Endothelial cell of umbilical vein (primary cell): ENCODE data around the gene LIN7A. TPM values are rescaled to one million over a fixed set of nuclear protein-coding genes. Genes with fewer than 3 reads are reported as not detected.

ENCODE experiments used
- BruUV-seq: library from RNA; stranded (reverse); fragments of 400-500 nt; replicated peaks from 2 replicates; lab custom pipeline; 2021; lab: Mats Ljungman, UMichigan
- CTCF ChIA-PET: fragments of 300-600, 350-600 bp; sonication (Branson Sonifier 250); formaldehyde crosslinking; loops from one replicate; lab custom pipeline; 2021; ENCODE audit warnings: antibody characterized with exemption, inconsistent platforms; lab: Charles Lee
- POLR2A ChIA-PET: fragments of 300-600, 350-600 bp; sonication (Branson Sonifier 250); formaldehyde crosslinking; loops from one replicate; lab custom pipeline; 2021; ENCODE audit warnings: antibody characterized with exemption, inconsistent platforms; lab: Charles Lee
- DNase-seq: peaks from one replicate; pipeline ENCODE4 v3.0.0-alpha.2; 2011; ENCODE audit warnings: low read depth, low spot score
- FAIRE-seq: peaks from 2 replicates; lab custom pipeline; 2011; peaks lifted over from hg19 to GRCh38; lab: Jason Lieb, UNC
- H2AFZ ChIP-seq: 2 replicates; pipeline ENCODE4 v1.6.0; 2012; ENCODE audit warnings: low read depth, low read length, control low read depth, inconsistent platforms
- H3K27ac ChIP-seq: 2 replicates; pipeline ENCODE4 v1.5.1; 2011; ENCODE audit warnings: low read depth, mild to moderate bottlenecking, control low read depth, low read length, moderate library complexity; ENCODE audit not compliant: insufficient read depth
- H3K27me3 ChIP-seq, 2 experiments: 2 replicates each; pipeline versions ENCODE4 v1.6.0 to v1.6.1; 2011; ENCODE audit warnings: low read length in 2 of 2, mixed read lengths in 1 of 2; ENCODE audit not compliant: control insufficient read depth in 2 of 2, insufficient read depth in 2 of 2
- H3K36me3 ChIP-seq, 2 experiments: 2 replicates in 1 of 2; 3 replicates in 1 of 2; pipeline ENCODE4 v1.5.1; 2011; ENCODE audit warnings: low read length in 2 of 2, mild to moderate bottlenecking in 1 of 2, moderate library complexity in 1 of 2; ENCODE audit not compliant: control insufficient read depth in 2 of 2, insufficient read depth in 2 of 2; ENCODE audit errors: extremely low read depth in 1 of 2
- H3K4me1 ChIP-seq: 3 replicates; pipeline ENCODE4 v1.5.1; 2011; ENCODE audit warnings: mild to moderate bottlenecking, low read length; ENCODE audit not compliant: control insufficient read depth, insufficient read depth; ENCODE audit errors: extremely low read depth
- H3K4me2 ChIP-seq: 2 replicates; pipeline ENCODE4 v1.6.1; 2011; ENCODE audit warnings: low read length, control low read depth, mixed read lengths; ENCODE audit not compliant: insufficient read depth
- H3K4me3 ChIP-seq, 3 experiments: fragments of 200-600 bp in 1 of 3; sonication (generic), shearing (Covaris generic) in 1 of 3; replicated peaks in 1 of 3; 2 replicates each; pipeline ENCODE4 v1.5.1; 2011 to 2016; ENCODE audit warnings: control low read depth in 3 of 3, low read length in 3 of 3, mild to moderate bottlenecking in 2 of 3, inconsistent platforms in 1 of 3, low read depth in 1 of 3, moderate library complexity in 1 of 3; ENCODE audit not compliant: insufficient read depth in 1 of 3
- H3K79me2 ChIP-seq: 2 replicates; pipeline ENCODE4 v1.6.0; 2012; ENCODE audit warnings: low read length, inconsistent platforms; ENCODE audit not compliant: control insufficient read depth, insufficient read depth
- H3K9ac ChIP-seq: replicated peaks from 2 replicates; pipeline ENCODE3; 2011; ENCODE audit warnings: low read length, control low read depth; ENCODE audit not compliant: insufficient read depth; ENCODE audit errors: extremely low read depth
- H3K9me1 ChIP-seq: replicated peaks from 3 replicates; pipeline ENCODE4 v1.6.0; 2011; ENCODE audit warnings: mild to moderate bottlenecking, low read length; ENCODE audit not compliant: control insufficient read depth, insufficient read depth; ENCODE audit errors: extremely low read depth
- H3K9me3 ChIP-seq: replicated peaks from 2 replicates; pipeline ENCODE4 v1.5.1; 2012; ENCODE audit warnings: low read length, inconsistent platforms; ENCODE audit not compliant: control insufficient read depth, insufficient read depth
- H4K20me1 ChIP-seq: replicated peaks from 2 replicates; pipeline ENCODE3; 2011; ENCODE audit warnings: mild to moderate bottlenecking, low read length; ENCODE audit not compliant: control insufficient read depth, insufficient read depth; ENCODE audit errors: extremely low read depth
- CTCF ChIP-seq, 2 donors: IDR thresholded peaks; 1 replicate in 1 of 2; 2 replicates in 1 of 2; pipeline ENCODE4 v1.5.1; 2011; ENCODE audit warnings: low read length in 2 of 2, mild to moderate bottlenecking in 2 of 2, moderate library complexity in 2 of 2, control low read depth in 1 of 2, inconsistent platforms in 1 of 2, low read depth in 1 of 2; ENCODE audit not compliant: insufficient read depth in 1 of 2; ENCODE audit errors: extremely low read depth in 1 of 2
- EZH2 ChIP-seq: IDR thresholded peaks from 2 replicates; pipeline ENCODE4 v1.6.1; 2012; ENCODE audit warnings: borderline replicate concordance, low read depth, mild to moderate bottlenecking, moderate library complexity, low read length, inconsistent platforms; ENCODE audit not compliant: severe bottlenecking
- FOS ChIP-seq: IDR thresholded peaks from 2 replicates; pipeline ENCODE4 v1.6.1; 2011; ENCODE audit warnings: mild to moderate bottlenecking, low read length, moderate library complexity, borderline replicate concordance; ENCODE audit not compliant: insufficient read depth
- GATA2 ChIP-seq: IDR thresholded peaks from 2 replicates; pipeline ENCODE4 v1.7.0; 2011; ENCODE audit warnings: low read depth, mild to moderate bottlenecking, moderate library complexity, mixed read lengths, low read length; ENCODE audit not compliant: insufficient read length, insufficient read depth
- JUN ChIP-seq: IDR thresholded peaks from 2 replicates; pipeline ENCODE4 v1.6.1; 2011; ENCODE audit warnings: borderline replicate concordance, low read depth; ENCODE audit not compliant: insufficient read length, insufficient read depth
- MAX ChIP-seq: IDR thresholded peaks from 2 replicates; pipeline ENCODE4 v1.6.1; 2011; ENCODE audit not compliant: insufficient read depth, insufficient read length
- MYC ChIP-seq: IDR thresholded peaks from one replicate; pipeline ENCODE4 v1.6.1; 2011; ENCODE audit warnings: mild to moderate bottlenecking, low read depth, low read length
- POLR2A ChIP-seq: IDR thresholded peaks from 2 replicates; pipeline ENCODE4 v1.6.1; 2012; ENCODE audit warnings: low read depth, mild to moderate bottlenecking, control low read depth, low read length
- POLR2AphosphoS5 ChIP-seq: IDR thresholded peaks from 2 replicates; pipeline ENCODE4 v1.6.1; 2012; ENCODE audit warnings: low read depth, mild to moderate bottlenecking, control low read depth, low read length, moderate library complexity; ENCODE audit not compliant: insufficient read depth
- dilution Hi-C: fragments of 300-500 bp; cut with MboI; formaldehyde crosslinking; loops from one replicate; pipeline ENCODE4 v1.15.0; 2019; ENCODE audit warnings: low sequenced_read_pairs; ENCODE audit not compliant: extremely low pct_ligation_motif_present
- intact Hi-C: fragments of 100-400 bp; cut with micrococcal nuclease; formaldehyde crosslinking; loops from one replicate; pipeline ENCODE4 v1.10.0; 2022
- polyA plus RNA-seq, 4 experiments: library from polyadenylated mRNA; depleted of rRNA in 3 of 4; stranded (reverse) in 3 of 4; unstranded in 1 of 4; fragments of >200 nt; gene quantifications; 2 replicates each; pipeline versions ENCODE4 v1.2.1 to v1.2.3, GENCODE V29; 2011 to 2012; ENCODE audit warnings: missing spikeins in 1 of 4
- total RNA-seq: library from RNA; stranded (reverse); gene quantifications from 2 replicates; pipeline ENCODE4 v1.2.3, GENCODE V29; 2021

Gene LIN7A
- total and polyA plus RNA-seq, 2 donors (not counting 3 experiments of a cell fraction or from before 2014, with no cell fraction given), result 1.6 to 4.3 TPM

GRCh38 chr12:80939231-80939950, 1.7 kb upstream of the LIN7A start:
- BruUV-seq, result no TSS peak
- dilution Hi-C loops, result no loop called here
- POLR2A ChIA-PET, result no interaction called here

More at GRCh38 chr12:80939231-80939950, 1.7 kb upstream of the LIN7A start:
- Histone ChIP-seq H3K4me2 (no peak overlapping the region), H3K9me1 (no peaks in the 10 kb centered on the region), H3K9me3 (no peaks in the 10 kb centered on the region), H3K9ac (no peak overlapping the region), H3K27me3 (peaks cover 0 to 2% of the 10 kb centered on the region in 2 experiments), H3K4me3 (no peak overlapping the region), H3K36me3 (no peaks in the 10 kb centered on the region), H2AFZ (no peak overlapping the region), H3K79me2 (no peaks in the 10 kb centered on the region), H4K20me1 (no peaks in the 10 kb centered on the region), H3K4me1 (peaks cover 2% of the 10 kb centered on the region), H3K27ac (no peak overlapping the region)
- FAIRE-seq (no peak), DNase-seq (peak; percentile 9)
- TF ChIP-seq MAX (no peak), POLR2A (no peak), GATA2 (no peak), FOS (no peak), EZH2 (no peak), POLR2AphosphoS5 (no peak), CTCF (IDR thresholded peaks at IDR 0.05; ENCODE audit: extremely low read depth in 1 of 2, insufficient read depth in 1 of 2, low read depth in 1 of 2, low read length in 2 of 2) (no peak), JUN (no peak), MYC (no peak)
- CTCF ChIA-PET, result interaction anchor here (1.0 to 1.1 kb wide), 4 partner anchors 13 to 319 kb away, joined by 3 to 5 read pairs (median 4); no protein-coding TSS in a partner anchor
- intact Hi-C loops, result loop anchor here (5.0 kb wide), 3 partner anchors 138 to 318 kb away; partner anchors contain the start of gene ACSS3
